A549 (cell line): Measurements from ENCODE around the gene ANKRD34A. TPM values are rescaled to one million over a fixed set of nuclear protein-coding genes. Genes with fewer than 3 reads are reported as not detected.

ENCODE experiments used
- ATAC-seq, 2 experiments: fragments of 200-7000 bp in 1 of 2; fragments of >200 bp in 1 of 2; cut with Nextera tagmentation in 1 of 2; cut with Tn5 transposase in 1 of 2; 3 replicates each; pipeline versions ENCODE4 v1.8.0 to v1.9.1; 2018 to 2020; ENCODE audit warnings: mild to moderate bottlenecking in 1 of 2, moderate library complexity in 1 of 2
- CTCF ChIA-PET: fragments of 300-600 bp; sonication (Branson Sonifier 250); formaldehyde crosslinking; extraction: SDS; loops from one replicate; lab custom pipeline; 2021; ENCODE audit warnings: antibody characterized with exemption, inconsistent platforms; lab: Yijun Ruan, JAX
- POLR2A ChIA-PET: fragments of 350-600 bp; formaldehyde crosslinking; extraction: SDS; loops from one replicate; lab custom pipeline; 2021; ENCODE audit warnings: antibody characterized with exemption, inconsistent platforms; lab: Yijun Ruan, JAX
- DNase-seq, 2 experiments: peaks; one replicate each; pipeline versions ENCODE4 v3.0.0 to v3.0.0-alpha.2; 2011 to 2016; ENCODE audit warnings: low read depth in 1 of 2, low spot score in 1 of 2
- FAIRE-seq: peaks from 2 replicates; lab custom pipeline; 2011; peaks lifted over from hg19 to GRCh38; lab: Jason Lieb, UNC
- H3K27ac ChIP-seq, 2 experiments: fragments of >200 bp; sonication (Bioruptor Twin); formaldehyde crosslinking; 3 replicates each; pipeline ENCODE4 v1.5.1; 2016 to 2017
- H3K4me1 ChIP-seq: fragments of >200 bp; sonication (Bioruptor Twin); formaldehyde crosslinking; 3 replicates; pipeline ENCODE4 v1.6.1; 2016
- H3K4me2 ChIP-seq: fragments of >200 bp; sonication (Bioruptor Twin); formaldehyde crosslinking; 3 replicates; pipeline ENCODE4 v1.6.1; 2016
- H3K4me3 ChIP-seq: fragments of >200 bp; sonication (Bioruptor Twin); formaldehyde crosslinking; 3 replicates; pipeline ENCODE4 v1.5.1; 2016
- H3K9me3 ChIP-seq: fragments of >200 bp; sonication (Bioruptor Twin); formaldehyde crosslinking; 3 replicates; pipeline ENCODE4 v1.6.1; 2016
- BCL3 ChIP-seq: fragments of >200 bp; sonication (Bioruptor Twin); formaldehyde crosslinking; IDR thresholded peaks from 3 replicates; pipeline ENCODE4 v1.6.1; 2016
- CHD2 ChIP-seq: fragments of 150-350 bp; IDR thresholded peaks from 2 replicates; pipeline ENCODE4 v1.6.1; 2014; ENCODE audit warnings: low read length; ENCODE audit not compliant: partially characterized antibody
- EHMT2 ChIP-seq: fragments of 200-600 bp; sonication (generic); IDR thresholded peaks from 2 replicates; pipeline ENCODE4 v1.6.1; 2016; ENCODE audit warnings: antibody characterized with exemption, low read depth, mild to moderate bottlenecking, moderate library complexity
- EP300 ChIP-seq, 2 experiments: fragments of >200 bp; sonication (Bioruptor Twin); formaldehyde crosslinking; IDR thresholded peaks; 2 replicates in 1 of 2; 3 replicates in 1 of 2; pipeline ENCODE4 v1.6.1; 2016 to 2017
- FOXS1 ChIP-seq: fragments of 250-450 bp; sonication (Bioruptor Pico); IDR thresholded peaks from 2 replicates; pipeline ENCODE4 v1.5.0; 2020; ENCODE audit warnings: mild to moderate bottlenecking, moderate library complexity
- HDAC2 ChIP-seq: fragments of 200-600 bp; sonication (generic); IDR thresholded peaks from 2 replicates; pipeline ENCODE4 v1.6.1; 2016
- HOXB5 ChIP-seq: fragments of 250-450 bp; sonication (Bioruptor Pico); IDR thresholded peaks from 2 replicates; pipeline ENCODE4 v1.5.0; 2020; ENCODE audit warnings: mild to moderate bottlenecking, moderate library complexity
- KDM1A ChIP-seq: fragments of 200-600 bp; sonication (generic); IDR thresholded peaks from 2 replicates; pipeline ENCODE4 v1.6.1; 2016; ENCODE audit warnings: low read depth, mild to moderate bottlenecking
- KDM5A ChIP-seq: fragments of 200-600 bp; sonication (generic); IDR thresholded peaks from 2 replicates; pipeline ENCODE4 v1.6.1; 2016; ENCODE audit warnings: antibody characterized with exemption, mild to moderate bottlenecking
- NPAS2 ChIP-seq: fragments of 250-450 bp; sonication (Bioruptor Pico); IDR thresholded peaks from 2 replicates; pipeline ENCODE4 v1.8.0; 2022; ENCODE audit warnings: mild to moderate bottlenecking, moderate library complexity, borderline replicate concordance
- NR3C1 ChIP-seq: fragments of >200 bp; sonication (Bioruptor Twin); formaldehyde crosslinking; IDR thresholded peaks from 3 replicates; pipeline ENCODE4 v1.6.1; 2017
- POLR2AphosphoS2 ChIP-seq: conservative IDR thresholded peaks from 2 replicates; pipeline ENCODE4 v1.6.1; 2012; ENCODE audit warnings: low read length, improper control_type of control experiment, inconsistent platforms
- RAD21 ChIP-seq, 2 experiments: fragments of >200 bp in 1 of 2; sonication (Bioruptor Twin) in 1 of 2; formaldehyde crosslinking in 1 of 2; IDR thresholded peaks in 1 of 2; conservative IDR thresholded peaks in 1 of 2; 2 replicates in 1 of 2; 3 replicates in 1 of 2; pipeline ENCODE4 v1.6.1; 2012 to 2018; ENCODE audit warnings: inconsistent platforms in 1 of 2
- RCOR1 ChIP-seq: fragments of 150-350 bp; IDR thresholded peaks from 2 replicates; pipeline ENCODE4 v1.6.1; 2014; ENCODE audit warnings: antibody characterized with exemption, low read length, low read depth
- REST ChIP-seq: fragments of 200-600 bp; sonication (generic); IDR thresholded peaks from 2 replicates; pipeline ENCODE4 v1.6.1; 2016; ENCODE audit warnings: antibody characterized with exemption, mild to moderate bottlenecking, moderate library complexity
- RFX5 ChIP-seq: fragments of 450-650 bp; IDR thresholded peaks from 2 replicates; pipeline ENCODE4 v1.7.1; 2014; ENCODE audit warnings: antibody characterized with exemption, mild to moderate bottlenecking, moderate library complexity
- SMC3 ChIP-seq: fragments of >200 bp; sonication (Bioruptor Twin); formaldehyde crosslinking; IDR thresholded peaks from 3 replicates; pipeline ENCODE4 v1.6.1; 2018; ENCODE audit warnings: inconsistent platforms
- TP53 ChIP-seq: fragments of 250-450 bp; sonication (Bioruptor Pico); IDR thresholded peaks from 2 replicates; pipeline ENCODE4 v1.5.0; 2021; ENCODE audit warnings: mild to moderate bottlenecking, moderate library complexity
- ZFP36 ChIP-seq: fragments of 450-650 bp; IDR thresholded peaks from 2 replicates; pipeline ENCODE4 v1.6.1; 2014; ENCODE audit warnings: borderline replicate concordance; ENCODE audit not compliant: partially characterized antibody
- ZNF302 ChIP-seq: fragments of 250-450 bp; sonication (Bioruptor Pico); IDR thresholded peaks from 2 replicates; pipeline ENCODE4 v1.9.0; 2021; ENCODE audit warnings: inconsistent platforms, mild to moderate bottlenecking, moderate library complexity
- WGBS: methylation state at CpG from one replicate; pipeline ENCODE4 v1.1.6; 2017; ENCODE audit errors: missing lambda C conversion rate; 5-methylcytosine and 5-hydroxymethylcytosine counted together
- polyA plus RNA-seq, 4 experiments: library from polyadenylated mRNA; depleted of rRNA in 3 of 4; stranded (reverse); fragments of >200 nt; fragmentation: RNase III in 1 of 4; extraction: RNeasy Plus Mini Kit Qiagen cat#74134 plus additional on column Dnase treatment in 1 of 4; gene quantifications; 2 replicates in 3 of 4; 3 replicates in 1 of 4; pipeline ENCODE4 v1.2.3, GENCODE V29; 2011 to 2017
- TF ChIP-seq, protein P1 (sequence below): fragments of >200 bp; sonication (Bioruptor Twin); formaldehyde crosslinking; IDR thresholded peaks from 3 replicates; pipeline ENCODE4 v1.5.1; 2016
- TF ChIP-seq, protein P2 (sequence below): fragments of 450-650 bp; IDR thresholded peaks from 2 replicates; pipeline ENCODE4 v1.6.1; 2014; ENCODE audit warnings: antibody characterized with exemption

Gene ANKRD34A
- polyA plus RNA-seq, 2 of the 4 experiments (the other 2 are of a cell fraction) = 0.30 to 0.39 TPM

- ChIA-PET POLR2A (interaction anchor here (1.6 kb wide), 1 partner anchor 51 kb away, joined by 4 read pairs; the partner anchor contains the start of gene RBM8A), CTCF (interaction anchor here (1.5 to 24.2 kb wide), 16 partner anchors 13 to 132 kb away, joined by 4 to 566 read pairs (median 13); partner anchors contain the start of genes ANKRD34A, HJV, LIX1L and NUDT17)
- H3K4me1 ChIP-seq = peaks cover 10% of the 10 kb centered on the region; the same call in 2 of the 3 replicates
- FAIRE-seq (no peak), DNase-seq (no peak), ATAC-seq (no peak)
- no peak overlapping the region for H3K4me3 ChIP-seq
- peak overlapping the region; percentile 25 to 33; a peak in 3 of 6 replicates for H3K27ac ChIP-seq
- H3K9me3 ChIP-seq = no peaks in the 10 kb centered on the region
- TF ChIP-seq ZFP36 = no peak
- TF ChIP-seq HDAC2 = no peak
- TF ChIP-seq CHD2 = no peak
- no peak for TF ChIP-seq KDM1A
- TF ChIP-seq, all 56 proteins: peak for 0
- no peak overlapping the region for H3K4me2 ChIP-seq
These were observed 14.1 kb upstream of the ANKRD34A start for GRCh38 chr1:145978471-145978853.

- Histone ChIP-seq H3K9me3 (no peaks in the 10 kb centered on the region), H3K4me1 (peaks cover 13% of the 10 kb centered on the region; the same call in 2 of the 3 replicates), H3K4me2 (0 out of 3 replicates have a peak overlapping the region, but pooled peaks have one; percentile 15)
- no peak for FAIRE-seq
- no peak for TF ChIP-seq FOXS1 (CRISPR knock-in tag)
- TF ChIP-seq RAD21 (conservative IDR thresholded peaks at IDR 0.05 in 1 of 2, IDR thresholded peaks at IDR 0.05 in 1 of 2) = peak; percentile 88 to 89
- TF ChIP-seq RCOR1 = no peak
- no peak for TF ChIP-seq ZNF302
- TF ChIP-seq, protein P1, sequence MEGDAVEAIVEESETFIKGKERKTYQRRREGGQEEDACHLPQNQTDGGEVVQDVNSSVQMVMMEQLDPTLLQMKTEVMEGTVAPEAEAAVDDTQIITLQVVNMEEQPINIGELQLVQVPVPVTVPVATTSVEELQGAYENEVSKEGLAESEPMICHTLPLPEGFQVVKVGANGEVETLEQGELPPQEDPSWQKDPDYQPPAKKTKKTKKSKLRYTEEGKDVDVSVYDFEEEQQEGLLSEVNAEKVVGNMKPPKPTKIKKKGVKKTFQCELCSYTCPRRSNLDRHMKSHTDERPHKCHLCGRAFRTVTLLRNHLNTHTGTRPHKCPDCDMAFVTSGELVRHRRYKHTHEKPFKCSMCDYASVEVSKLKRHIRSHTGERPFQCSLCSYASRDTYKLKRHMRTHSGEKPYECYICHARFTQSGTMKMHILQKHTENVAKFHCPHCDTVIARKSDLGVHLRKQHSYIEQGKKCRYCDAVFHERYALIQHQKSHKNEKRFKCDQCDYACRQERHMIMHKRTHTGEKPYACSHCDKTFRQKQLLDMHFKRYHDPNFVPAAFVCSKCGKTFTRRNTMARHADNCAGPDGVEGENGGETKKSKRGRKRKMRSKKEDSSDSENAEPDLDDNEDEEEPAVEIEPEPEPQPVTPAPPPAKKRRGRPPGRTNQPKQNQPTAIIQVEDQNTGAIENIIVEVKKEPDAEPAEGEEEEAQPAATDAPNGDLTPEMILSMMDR = peak; percentile 92
- TF ChIP-seq SMC3 = peak; percentile 77
- TF ChIP-seq, protein P2, sequence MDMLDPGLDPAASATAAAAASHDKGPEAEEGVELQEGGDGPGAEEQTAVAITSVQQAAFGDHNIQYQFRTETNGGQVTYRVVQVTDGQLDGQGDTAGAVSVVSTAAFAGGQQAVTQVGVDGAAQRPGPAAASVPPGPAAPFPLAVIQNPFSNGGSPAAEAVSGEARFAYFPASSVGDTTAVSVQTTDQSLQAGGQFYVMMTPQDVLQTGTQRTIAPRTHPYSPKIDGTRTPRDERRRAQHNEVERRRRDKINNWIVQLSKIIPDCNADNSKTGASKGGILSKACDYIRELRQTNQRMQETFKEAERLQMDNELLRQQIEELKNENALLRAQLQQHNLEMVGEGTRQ = no peak
- TF ChIP-seq, all 56 proteins: peak for 3
- CTCF ChIA-PET = interaction anchor here (0.6 to 24.2 kb wide), 34 partner anchors 12 to 151 kb away, joined by 3 to 566 read pairs (median 6); partner anchors contain the start of genes ANKRD34A, ANKRD35, HJV and ITGA10
- 18% methylated on average over 9 of the region's 9 CpGs for WGBS
- POLR2A ChIA-PET = interaction anchor here (0.8 to 1.6 kb wide), 3 partner anchors 14 to 50 kb away, joined by 3 to 4 read pairs (median 4); partner anchors contain the start of genes ANKRD34A, LIX1L, POLR3GL and RBM8A
- DNase-seq = peak; percentile 80 to 82
- H3K4me3 ChIP-seq = no peak overlapping the region
- peak overlapping the region in 1 of 2 experiments; percentile 37; a peak in 1 of 6 replicates for H3K27ac ChIP-seq
- ATAC-seq = peak; percentile 84 to 92
These were observed 13.4 kb upstream of the ANKRD34A start for GRCh38 chr1:145977486-145978470.

DNA sequence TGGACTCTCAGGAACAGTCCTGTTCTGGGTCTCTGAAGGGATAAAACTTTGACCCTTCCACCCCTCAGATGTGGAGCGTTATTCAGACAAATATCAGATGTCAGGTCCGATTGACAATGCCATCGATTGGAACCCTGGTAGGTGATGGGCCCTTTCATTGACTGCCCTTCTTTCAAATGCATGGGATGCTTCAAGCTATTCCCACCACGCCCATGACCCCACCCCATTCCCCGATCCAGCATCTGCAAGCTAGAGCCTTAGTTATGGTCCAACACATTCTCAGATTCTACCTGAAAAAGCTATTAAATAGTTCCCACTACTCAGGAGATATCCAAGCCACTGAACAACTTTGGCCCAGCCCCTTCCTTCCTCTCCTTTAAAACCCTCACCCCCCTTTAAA is 12.6 kb upstream of the ANKRD34A start:
- no peak overlapping the region for H3K27ac ChIP-seq
- no peak; a peak in 1 of 6 replicates for ATAC-seq
- FAIRE-seq = no peak
- 0 out of 3 replicates have a peak overlapping the region, but pooled peaks have one; percentile 15 for H3K4me2 ChIP-seq
- no peak overlapping the region for H3K4me3 ChIP-seq
- 55% methylated on average over 5 of the region's 5 CpGs for WGBS
- CTCF ChIA-PET = interaction anchor here (0.6 to 24.2 kb wide), 31 partner anchors 11 to 151 kb away, joined by 3 to 566 read pairs (median 5); partner anchors contain the start of genes ANKRD34A, ANKRD35, HJV and ITGA10
- H3K4me1 ChIP-seq = peaks cover 20% of the 10 kb centered on the region; the same call in 2 of the 3 replicates
- DNase-seq = no peak
- H3K9me3 ChIP-seq = no peaks in the 10 kb centered on the region
- POLR2A ChIA-PET = interaction anchor here (0.8 to 1.2 kb wide), 2 partner anchors 13 to 19 kb away, joined by 3 to 4 read pairs; partner anchors contain the start of genes ANKRD34A, LIX1L and POLR3GL
- TF ChIP-seq KDM5A (no peak), HOXB5 (CRISPR knock-in tag) (no peak), EHMT2 (no peak), SMC3 (no peak), NPAS2 (CRISPR knock-in tag) (no peak), EP300 (IDR thresholded peaks at IDR 0.05) (no peak), RFX5 (no peak), BCL3 (no peak), REST (no peak), POLR2AphosphoS2 (no peak), NR3C1 (no peak), TP53 (CRISPR knock-in tag) (no peak)
